ENCODE data around the gene PAIP2B.
A peak's percentile ranks its signal among the peaks of the same experiment; 100 is the strongest.

PAIP2B gene, protein sequence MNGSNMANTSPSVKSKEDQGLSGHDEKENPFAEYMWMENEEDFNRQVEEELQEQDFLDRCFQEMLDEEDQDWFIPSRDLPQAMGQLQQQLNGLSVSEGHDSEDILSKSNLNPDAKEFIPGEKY

DNA sequence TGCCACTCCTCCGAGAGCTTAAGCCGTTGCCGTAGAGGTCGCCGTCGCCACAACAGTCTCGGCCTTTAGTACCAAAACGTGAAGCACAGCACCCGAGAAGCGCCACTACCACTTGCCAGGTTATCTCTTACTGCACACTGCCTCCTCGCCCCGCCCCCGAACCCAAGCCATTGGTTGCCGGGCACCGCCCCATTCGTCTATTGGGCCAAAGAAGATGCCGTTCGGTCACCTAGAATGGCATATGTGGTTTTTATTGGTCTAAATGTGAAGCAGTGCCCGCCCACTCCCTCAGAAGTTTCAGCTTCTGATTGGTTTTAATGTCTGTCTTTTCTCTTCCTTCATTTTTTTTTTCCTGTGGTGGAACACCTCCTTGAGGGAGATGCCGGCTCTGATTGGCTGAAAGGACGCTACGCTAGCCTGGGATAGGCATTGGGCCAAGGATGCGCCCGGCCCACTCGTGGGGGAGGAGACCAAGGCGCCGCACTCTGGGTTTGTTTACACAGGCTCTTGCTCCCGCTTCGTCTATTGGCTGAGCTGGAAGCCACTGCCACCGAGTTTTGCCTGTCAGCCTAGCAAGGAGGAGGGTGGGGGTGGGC, at the start of gene PAIP2B:
Gene PAIP2B (minus strand): TSS at position 139 of the 596 bp plus-strand sequence. CDS start 24,514 bp downstream, outside the sequence.
- peak within 1 kb of the TSS; percentile 61 for H3K4me3 ChIP-seq (ENCODE audit: low read depth, low read length)
- TF ChIP-seq, protein P1, sequence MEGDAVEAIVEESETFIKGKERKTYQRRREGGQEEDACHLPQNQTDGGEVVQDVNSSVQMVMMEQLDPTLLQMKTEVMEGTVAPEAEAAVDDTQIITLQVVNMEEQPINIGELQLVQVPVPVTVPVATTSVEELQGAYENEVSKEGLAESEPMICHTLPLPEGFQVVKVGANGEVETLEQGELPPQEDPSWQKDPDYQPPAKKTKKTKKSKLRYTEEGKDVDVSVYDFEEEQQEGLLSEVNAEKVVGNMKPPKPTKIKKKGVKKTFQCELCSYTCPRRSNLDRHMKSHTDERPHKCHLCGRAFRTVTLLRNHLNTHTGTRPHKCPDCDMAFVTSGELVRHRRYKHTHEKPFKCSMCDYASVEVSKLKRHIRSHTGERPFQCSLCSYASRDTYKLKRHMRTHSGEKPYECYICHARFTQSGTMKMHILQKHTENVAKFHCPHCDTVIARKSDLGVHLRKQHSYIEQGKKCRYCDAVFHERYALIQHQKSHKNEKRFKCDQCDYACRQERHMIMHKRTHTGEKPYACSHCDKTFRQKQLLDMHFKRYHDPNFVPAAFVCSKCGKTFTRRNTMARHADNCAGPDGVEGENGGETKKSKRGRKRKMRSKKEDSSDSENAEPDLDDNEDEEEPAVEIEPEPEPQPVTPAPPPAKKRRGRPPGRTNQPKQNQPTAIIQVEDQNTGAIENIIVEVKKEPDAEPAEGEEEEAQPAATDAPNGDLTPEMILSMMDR (IDR thresholded peaks at IDR 0.05; ENCODE audit: low read depth, low read length) = no peak

DNA sequence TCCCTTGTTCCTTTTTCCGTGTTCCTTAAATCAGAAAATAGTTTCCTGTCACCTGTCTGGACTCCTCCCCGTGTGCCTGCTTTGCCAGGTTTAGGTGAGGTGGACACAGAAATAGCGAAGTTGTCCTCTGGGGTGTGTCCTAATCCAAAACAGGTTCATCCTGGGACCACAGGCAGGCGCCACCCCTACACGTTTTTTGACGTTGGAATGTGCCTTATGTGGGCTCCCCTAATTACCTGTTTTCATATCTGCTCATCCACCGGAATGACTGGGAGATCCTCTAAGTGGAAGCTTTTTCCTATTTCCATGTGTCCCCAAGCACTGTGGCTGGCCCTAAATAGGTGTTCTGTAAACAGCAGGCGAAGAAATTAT, 49.0 kb upstream of the PAIP2B start:
- TF ChIP-seq, protein P1 (IDR thresholded peaks at IDR 0.05; ENCODE audit: low read depth, low read length) = no peak
- no peak overlapping the region for H3K4me3 ChIP-seq (ENCODE audit: low read depth, low read length)

DNA sequence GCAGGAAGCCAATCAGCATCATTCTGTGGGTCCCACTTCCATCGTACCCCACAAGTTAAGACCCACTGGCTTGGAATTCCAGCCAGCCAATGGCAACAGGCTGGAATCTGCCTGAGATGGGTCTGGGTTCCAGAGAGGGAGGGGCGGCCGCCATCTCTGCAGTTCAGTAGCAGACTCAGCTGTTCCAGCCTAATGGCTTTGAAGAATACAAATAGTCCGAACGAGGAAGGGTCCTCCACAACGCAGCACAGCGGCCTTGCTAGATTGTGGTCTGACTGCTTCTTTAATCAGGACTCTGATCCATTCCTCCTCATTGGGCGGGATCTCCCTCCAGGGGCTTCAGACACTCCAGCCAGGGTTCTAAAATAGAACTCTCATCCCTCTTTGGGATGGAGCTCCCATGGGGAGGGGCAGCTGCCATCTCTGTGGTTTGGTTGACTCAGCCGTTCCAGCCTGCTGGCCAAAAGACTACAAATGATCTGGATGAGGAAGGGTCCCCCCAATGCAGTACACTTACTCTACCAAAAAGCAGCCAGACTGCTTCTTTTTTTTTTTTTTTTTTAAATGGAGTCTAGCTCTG, 42.7 kb upstream of the PAIP2B start:
- TF ChIP-seq, protein P1 (IDR thresholded peaks at IDR 0.05; ENCODE audit: low read depth, low read length) = no peak
- H3K4me3 ChIP-seq (ENCODE audit: low read depth, low read length) = no peak overlapping the region

DNA sequence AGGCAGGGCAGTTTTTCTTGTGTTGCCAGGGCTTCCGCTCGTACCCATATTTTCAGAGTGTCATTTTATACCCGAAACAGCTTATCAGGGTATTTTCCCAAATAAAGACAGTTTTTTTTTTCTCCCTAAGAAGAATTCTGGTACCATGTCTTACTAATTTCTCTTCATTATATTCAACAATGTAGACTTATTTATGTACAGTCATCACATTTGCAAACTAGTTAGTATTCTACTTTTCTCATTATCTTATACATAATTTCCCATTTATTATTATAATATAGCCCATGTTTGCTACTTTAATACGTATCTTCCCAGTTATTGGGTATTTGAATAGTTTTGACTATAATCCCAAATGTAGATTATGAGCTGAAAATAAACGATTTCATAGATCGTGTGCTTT, 36.5 kb upstream of the PAIP2B start:
- TF ChIP-seq, protein P1 (IDR thresholded peaks at IDR 0.05; ENCODE audit: low read depth, low read length) = no peak

DNA sequence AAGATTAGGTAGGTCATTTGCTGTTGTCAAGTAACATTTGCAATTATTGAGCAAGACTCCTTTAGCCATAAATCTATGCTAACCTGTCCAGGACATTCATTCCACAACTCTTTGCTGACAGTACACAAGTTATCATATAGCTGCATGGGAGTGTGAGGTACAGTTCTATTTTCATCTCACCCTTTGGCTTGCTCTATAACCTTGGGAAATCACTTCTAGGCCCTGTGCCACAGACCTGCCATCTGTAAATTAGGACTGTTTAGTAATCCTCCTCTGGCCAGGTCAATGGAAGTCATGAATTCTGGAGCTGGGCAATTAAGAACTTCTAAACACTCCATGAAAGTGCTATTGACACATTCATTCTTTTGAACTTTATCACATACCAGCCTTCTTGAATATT, 34.6 kb upstream of the PAIP2B start:
- TF ChIP-seq, protein P1 (IDR thresholded peaks at IDR 0.05; ENCODE audit: low read depth, low read length) = no peak
- no peak overlapping the region for H3K4me3 ChIP-seq (ENCODE audit: low read depth, low read length)

More for the DNA sequence above, 36.5 kb upstream of the PAIP2B start:
- H3K4me3 ChIP-seq (ENCODE audit: low read depth, low read length) = no peak overlapping the region

DNA sequence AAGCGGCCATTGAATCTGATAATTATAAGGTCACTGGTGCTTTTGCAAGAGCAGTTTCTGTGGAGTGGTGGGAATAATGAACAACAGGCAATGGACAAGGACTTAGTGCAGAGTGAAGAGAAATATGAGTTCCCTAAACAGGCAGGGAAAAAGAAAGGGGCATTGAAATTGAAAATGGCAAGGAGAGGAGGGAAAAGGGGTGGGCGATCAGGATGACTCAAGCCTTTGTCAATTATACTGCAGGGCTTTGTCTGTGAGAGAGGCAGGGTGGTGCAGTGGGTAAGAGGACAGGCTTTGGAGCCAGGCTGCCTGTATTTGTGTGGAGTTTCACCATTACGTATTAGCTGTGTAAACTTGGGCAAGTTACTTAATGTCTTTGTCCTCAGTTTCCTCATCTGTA, 29.5 kb upstream of the PAIP2B start:
- no peak overlapping the region for H3K4me3 ChIP-seq (ENCODE audit: low read depth, low read length)
- TF ChIP-seq, protein P1 (IDR thresholded peaks at IDR 0.05; ENCODE audit: low read depth, low read length) = no peak

DNA sequence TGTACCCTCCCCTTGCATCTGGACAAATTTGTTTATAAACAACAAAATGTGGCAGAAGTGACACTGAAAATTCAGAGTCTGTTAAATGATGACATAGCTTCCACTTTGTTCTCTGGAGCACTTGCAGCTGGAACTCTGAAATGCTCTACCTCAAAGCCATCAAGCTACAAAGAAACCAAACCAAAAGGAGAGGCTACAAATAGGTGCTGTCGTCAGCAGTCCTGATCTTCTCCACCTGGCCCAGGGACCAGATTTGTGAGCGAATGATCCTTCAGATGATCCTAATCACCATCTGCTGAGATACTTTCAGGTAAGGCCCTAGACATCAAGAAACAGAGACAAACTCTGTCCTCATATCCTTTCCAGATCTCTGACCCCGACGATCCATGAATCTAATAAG, 27.9 kb upstream of the PAIP2B start:
- H3K4me3 ChIP-seq (ENCODE audit: low read depth, low read length) = no peak overlapping the region
- TF ChIP-seq, protein P1 (IDR thresholded peaks at IDR 0.05; ENCODE audit: low read depth, low read length) = no peak
